ENCODE results near the gene LRMDA.
"Not testable (repeated sequence)": the region's sequence is repeated elsewhere in the genome, so short reads cannot be mapped to it uniquely, and the experiment has no call there.

The LRMDA gene

GRCh38 chr10:75592791-75593643 lies 161.6 kb downstream of the LRMDA start:
- Histone ChIP-seq H3K27me3 (ENCODE audit: control insufficient read depth, insufficient read depth, low read length) (peaks cover 3% of the 10 kb centered on the region), H3K4me3 (ENCODE audit: low read depth, low read length) (no peak overlapping the region), H3K9me3 (ENCODE audit: control insufficient read depth, insufficient read depth, low read length) (no peaks in the 10 kb centered on the region), H3K9ac (ENCODE audit: low read depth, low read length) (no peak overlapping the region), H3K4me1 (ENCODE audit: control insufficient read depth, insufficient read depth, low read length) (peaks cover 29% of the 10 kb centered on the region), H3K27ac (ENCODE audit: low read depth, low read length) (no peak overlapping the region), H3K36me3 (ENCODE audit: control insufficient read depth, insufficient read depth, low read length) (no peaks in the 10 kb centered on the region)

- H3K9ac ChIP-seq (ENCODE audit: low read depth, low read length) = no peak overlapping the region
- H3K4me3 ChIP-seq (ENCODE audit: low read depth, low read length) = no peak overlapping the region
- H3K27ac ChIP-seq (ENCODE audit: low read depth, low read length) = no peak overlapping the region
- no peaks in the 10 kb centered on the region for H3K9me3 ChIP-seq (ENCODE audit: control insufficient read depth, insufficient read depth, low read length)
- H3K27me3 ChIP-seq (ENCODE audit: control insufficient read depth, insufficient read depth, low read length) = peaks cover 12% of the 10 kb centered on the region
- peaks cover 38% of the 10 kb centered on the region for H3K4me1 ChIP-seq (ENCODE audit: control insufficient read depth, insufficient read depth, low read length)
- no peaks in the 10 kb centered on the region for H3K36me3 ChIP-seq (ENCODE audit: control insufficient read depth, insufficient read depth, low read length)
These were observed 162.5 kb downstream of the LRMDA start for GRCh38 chr10:75593692-75594556.

GRCh38 chr10:75596930-75597620 lies 165.7 kb downstream of the LRMDA start:
- Histone ChIP-seq H3K27ac (ENCODE audit: low read depth, low read length) (peak overlapping the region; percentile 34), H3K4me3 (ENCODE audit: low read depth, low read length) (peak overlapping the region; percentile 24; the same call in 1 of the 2 replicates), H3K4me1 (ENCODE audit: control insufficient read depth, insufficient read depth, low read length) (peaks cover 65% of the 10 kb centered on the region), H3K36me3 (ENCODE audit: control insufficient read depth, insufficient read depth, low read length) (no peaks in the 10 kb centered on the region), H3K9ac (ENCODE audit: low read depth, low read length) (no peak overlapping the region), H3K27me3 (ENCODE audit: control insufficient read depth, insufficient read depth, low read length) (peaks cover 41% of the 10 kb centered on the region), H3K9me3 (ENCODE audit: control insufficient read depth, insufficient read depth, low read length) (no peaks in the 10 kb centered on the region)

GRCh38 chr10:75597773-75598440 lies 166.5 kb downstream of the LRMDA start:
- Histone ChIP-seq H3K27ac (ENCODE audit: low read depth, low read length) (no peak overlapping the region), H3K9ac (ENCODE audit: low read depth, low read length) (no peak overlapping the region), H3K27me3 (ENCODE audit: control insufficient read depth, insufficient read depth, low read length) (peaks cover 49% of the 10 kb centered on the region), H3K4me3 (ENCODE audit: low read depth, low read length) (peak overlapping the region; percentile 24; the same call in 1 of the 2 replicates), H3K4me1 (ENCODE audit: control insufficient read depth, insufficient read depth, low read length) (peaks cover 63% of the 10 kb centered on the region), H3K9me3 (ENCODE audit: control insufficient read depth, insufficient read depth, low read length) (no peaks in the 10 kb centered on the region), H3K36me3 (ENCODE audit: control insufficient read depth, insufficient read depth, low read length) (no peaks in the 10 kb centered on the region)

- peaks cover 54% of the 10 kb centered on the region for H3K4me1 ChIP-seq (ENCODE audit: control insufficient read depth, insufficient read depth, low read length)
- peaks cover 59% of the 10 kb centered on the region for H3K27me3 ChIP-seq (ENCODE audit: control insufficient read depth, insufficient read depth, low read length)
These were observed 167.6 kb downstream of the LRMDA start for GRCh38 chr10:75598998-75599397.

GRCh38 chr10:75599875-75600648 lies 168.6 kb downstream of the LRMDA start:
- H3K4me1 ChIP-seq (ENCODE audit: control insufficient read depth, insufficient read depth, low read length) = peaks cover 52% of the 10 kb centered on the region
- H3K36me3 ChIP-seq (ENCODE audit: control insufficient read depth, insufficient read depth, low read length) = no peaks in the 10 kb centered on the region
- no peaks in the 10 kb centered on the region for H3K9me3 ChIP-seq (ENCODE audit: control insufficient read depth, insufficient read depth, low read length)
- no peak overlapping the region for H3K27ac ChIP-seq (ENCODE audit: low read depth, low read length)
- no peak overlapping the region for H3K9ac ChIP-seq (ENCODE audit: low read depth, low read length)
- H3K4me3 ChIP-seq (ENCODE audit: low read depth, low read length) = no peak overlapping the region
- H3K27me3 ChIP-seq (ENCODE audit: control insufficient read depth, insufficient read depth, low read length) = peaks cover 69% of the 10 kb centered on the region

More at GRCh38 chr10:75598998-75599397, 167.6 kb downstream of the LRMDA start:
- no peak overlapping the region for H3K27ac ChIP-seq (ENCODE audit: low read depth, low read length)
- no peaks in the 10 kb centered on the region for H3K9me3 ChIP-seq (ENCODE audit: control insufficient read depth, insufficient read depth, low read length)
- H3K9ac ChIP-seq (ENCODE audit: low read depth, low read length) = no peak overlapping the region
- H3K4me3 ChIP-seq (ENCODE audit: low read depth, low read length) = no peak overlapping the region
- H3K36me3 ChIP-seq (ENCODE audit: control insufficient read depth, insufficient read depth, low read length) = no peaks in the 10 kb centered on the region

- Histone ChIP-seq H3K36me3 (ENCODE audit: control insufficient read depth, insufficient read depth, low read length) (no peaks in the 10 kb centered on the region), H3K9ac (ENCODE audit: low read depth, low read length) (no peak overlapping the region), H3K9me3 (ENCODE audit: control insufficient read depth, insufficient read depth, low read length) (no peaks in the 10 kb centered on the region), H3K27me3 (ENCODE audit: control insufficient read depth, insufficient read depth, low read length) (peaks cover 73% of the 10 kb centered on the region), H3K4me1 (ENCODE audit: control insufficient read depth, insufficient read depth, low read length) (peaks cover 52% of the 10 kb centered on the region), H3K4me3 (ENCODE audit: low read depth, low read length) (no peak overlapping the region), H3K27ac (ENCODE audit: low read depth, low read length) (no peak overlapping the region)
These were observed 169.4 kb downstream of the LRMDA start for GRCh38 chr10:75600833-75601232.

GRCh38 chr10:75602341-75602740 lies 170.9 kb downstream of the LRMDA start:
- H3K27ac ChIP-seq (ENCODE audit: low read depth, low read length) = no peak overlapping the region
- no peaks in the 10 kb centered on the region for H3K36me3 ChIP-seq (ENCODE audit: control insufficient read depth, insufficient read depth, low read length)
- no peaks in the 10 kb centered on the region for H3K9me3 ChIP-seq (ENCODE audit: control insufficient read depth, insufficient read depth, low read length)
- peaks cover 43% of the 10 kb centered on the region for H3K4me1 ChIP-seq (ENCODE audit: control insufficient read depth, insufficient read depth, low read length)
- no peak overlapping the region for H3K4me3 ChIP-seq (ENCODE audit: low read depth, low read length)
- H3K9ac ChIP-seq (ENCODE audit: low read depth, low read length) = no peak overlapping the region
- H3K27me3 ChIP-seq (ENCODE audit: control insufficient read depth, insufficient read depth, low read length) = peaks cover 73% of the 10 kb centered on the region

- H3K4me1 ChIP-seq (ENCODE audit: control insufficient read depth, insufficient read depth, low read length) = peaks cover 16% of the 10 kb centered on the region
- H3K36me3 ChIP-seq (ENCODE audit: control insufficient read depth, insufficient read depth, low read length) = no peaks in the 10 kb centered on the region
- H3K27ac ChIP-seq (ENCODE audit: low read depth, low read length) = no peak overlapping the region
- no peak overlapping the region for H3K4me3 ChIP-seq (ENCODE audit: low read depth, low read length)
- H3K9me3 ChIP-seq (ENCODE audit: control insufficient read depth, insufficient read depth, low read length) = no peaks in the 10 kb centered on the region
- H3K9ac ChIP-seq (ENCODE audit: low read depth, low read length) = no peak overlapping the region
- peaks cover 49% of the 10 kb centered on the region for H3K27me3 ChIP-seq (ENCODE audit: control insufficient read depth, insufficient read depth, low read length)
These were observed 173.7 kb downstream of the LRMDA start for GRCh38 chr10:75605096-75605495.

GRCh38 chr10:75605795-75606194 lies 174.4 kb downstream of the LRMDA start:
- not testable (repeated sequence) for H3K4me3 ChIP-seq (ENCODE audit: low read depth, low read length); H3K9me3 ChIP-seq (ENCODE audit: control insufficient read depth, insufficient read depth, low read length); H3K27ac ChIP-seq (ENCODE audit: low read depth, low read length); H3K9ac ChIP-seq (ENCODE audit: low read depth, low read length); H3K36me3 ChIP-seq (ENCODE audit: control insufficient read depth, insufficient read depth, low read length)
- Histone ChIP-seq H3K4me1 (ENCODE audit: control insufficient read depth, insufficient read depth, low read length) (peaks cover 11% of the 10 kb centered on the region), H3K27me3 (ENCODE audit: control insufficient read depth, insufficient read depth, low read length) (peaks cover 45% of the 10 kb centered on the region)

Measured in HUES48 (cell line).